OCI-LY1 (cell line): ENCODE results near the gene KCNK3.
"Not testable (repeated sequence)": the region's sequence is repeated elsewhere in the genome, so short reads cannot be mapped to it uniquely, and the experiment has no call there.

Experiments used
- H2AFZ ChIP-seq: fragments of 200-600 bp; sonication (generic), shearing (Covaris generic); 2 replicates; pipeline ENCODE4 v1.6.0; 2014; ENCODE audit warnings: antibody characterized with exemption, mild to moderate bottlenecking, low read length
- H3F3A ChIP-seq: fragments of 200-600 bp; sonication (generic), shearing (Covaris generic); 2 replicates; pipeline ENCODE4 v1.6.0; 2014; ENCODE audit warnings: mild to moderate bottlenecking, antibody characterized with exemption, low read length, moderate library complexity; ENCODE audit not compliant: insufficient read depth
- H3K27ac ChIP-seq: fragments of 200-600 bp; sonication (generic); 2 replicates; pipeline ENCODE4 v1.5.1; 2014; ENCODE audit warnings: low read length, mixed run types, mild to moderate bottlenecking, low read depth; ENCODE audit not compliant: poor library complexity, severe bottlenecking
- H3K27me3 ChIP-seq: fragments of 200-600 bp; sonication (generic); 2 replicates; pipeline ENCODE4 v1.6.0; 2014; ENCODE audit warnings: antibody characterized with exemption, mild to moderate bottlenecking, low read length, moderate library complexity; ENCODE audit not compliant: insufficient read depth
- H3K36me3 ChIP-seq: fragments of 200-600 bp; sonication (generic); 2 replicates; pipeline ENCODE4 v1.6.1; 2014; ENCODE audit warnings: mild to moderate bottlenecking, antibody characterized with exemption, low read length, moderate library complexity, mixed read lengths; ENCODE audit not compliant: insufficient read depth
- H3K4me1 ChIP-seq: fragments of 200-600 bp; sonication (generic); 2 replicates; pipeline ENCODE4 v1.5.1; 2014; ENCODE audit warnings: mild to moderate bottlenecking, low read length, moderate library complexity; ENCODE audit not compliant: insufficient read depth, severe bottlenecking
- H3K4me2 ChIP-seq: fragments of 200-600 bp; sonication (generic), shearing (Covaris generic); 2 replicates; pipeline ENCODE4 v1.6.1; 2014; ENCODE audit warnings: low read length
- H3K4me3 ChIP-seq: fragments of 200-600 bp; sonication (generic); 2 replicates; pipeline ENCODE4 v1.5.1; 2014; ENCODE audit warnings: low read length, low read depth, mild to moderate bottlenecking, mixed read lengths; ENCODE audit not compliant: poor library complexity, severe bottlenecking
- H3K79me2 ChIP-seq: fragments of 200-600 bp; shearing (Covaris generic); 2 replicates; pipeline ENCODE4 v1.6.1; 2016; ENCODE audit warnings: mixed run types, low read length, mixed read lengths; ENCODE audit not compliant: insufficient read depth
- H3K9ac ChIP-seq: fragments of 200-600 bp; sonication (generic), shearing (Covaris generic); 2 replicates; pipeline ENCODE4 v1.6.1; 2014; ENCODE audit warnings: mild to moderate bottlenecking, low read length, mixed read lengths
- H3K9me2 ChIP-seq: fragments of 200-600 bp; sonication (generic), shearing (Covaris generic); 2 replicates; pipeline ENCODE4 v1.6.1; 2014; ENCODE audit warnings: low read depth, mild to moderate bottlenecking, low read length, mixed read lengths
- H3K9me3 ChIP-seq: fragments of 200-600 bp; shearing (Covaris generic); 2 replicates; pipeline ENCODE4 v1.6.1; 2014; ENCODE audit warnings: low read length, mixed read lengths
- H4K20me1 ChIP-seq: fragments of 200-600 bp; sonication (generic), shearing (Covaris generic); 2 replicates; pipeline ENCODE4 v1.6.0; 2016; ENCODE audit warnings: mild to moderate bottlenecking, low read length; ENCODE audit not compliant: insufficient read depth
- CTCF ChIP-seq: fragments of 200-600 bp; sonication (generic), shearing (Covaris generic); IDR thresholded peaks from 2 replicates; pipeline ENCODE4 v1.5.1; 2017; ENCODE audit warnings: mild to moderate bottlenecking, antibody characterized with exemption, low read length, moderate library complexity, mixed read lengths
- EZH2 ChIP-seq: fragments of 200-600 bp; sonication (generic), shearing (Covaris generic); IDR thresholded peaks from 2 replicates; pipeline ENCODE4 v1.8.0; 2017; ENCODE audit warnings: borderline replicate concordance, mixed run types, mild to moderate bottlenecking, antibody characterized with exemption, low read length, moderate library complexity, mixed read lengths

Gene KCNK3

GRCh38 chr2:26657265-26657664 is 35.3 kb upstream of the KCNK3 start:
- Histone ChIP-seq H3F3A (no peaks in the 10 kb centered on the region), H3K4me1 (no peaks in the 10 kb centered on the region), H3K36me3 (no peaks in the 10 kb centered on the region), H3K79me2 (no peaks in the 10 kb centered on the region), H4K20me1 (no peaks in the 10 kb centered on the region), H3K4me3 (no peak overlapping the region), H3K27ac (no peak overlapping the region), H3K9me3 (peaks cover 5% of the 10 kb centered on the region; the same call in 1 of the 2 replicates), H2AFZ (no peak overlapping the region), H3K27me3 (peaks cover 4% of the 10 kb centered on the region; the same call in 1 of the 2 replicates), H3K4me2 (no peak overlapping the region), H3K9ac (no peak overlapping the region), H3K9me2 (no peaks in the 10 kb centered on the region)
- TF ChIP-seq EZH2 = no peak

GRCh38 chr2:26658691-26659346 is 33.7 kb upstream of the KCNK3 start:
- TF ChIP-seq CTCF = no peak
- TF ChIP-seq EZH2 = no peak
- Histone ChIP-seq H3F3A (no peaks in the 10 kb centered on the region), H2AFZ (no peak overlapping the region), H3K79me2 (no peaks in the 10 kb centered on the region), H3K9ac (no peak overlapping the region), H4K20me1 (no peaks in the 10 kb centered on the region), H3K27me3 (peaks cover 4% of the 10 kb centered on the region; the same call in 1 of the 2 replicates), H3K4me2 (no peak overlapping the region), H3K36me3 (no peaks in the 10 kb centered on the region), H3K9me2 (no peaks in the 10 kb centered on the region), H3K4me1 (no peaks in the 10 kb centered on the region), H3K9me3 (peaks cover 5% of the 10 kb centered on the region; the same call in 1 of the 2 replicates), H3K27ac (no peak overlapping the region), H3K4me3 (no peak overlapping the region)

- Histone ChIP-seq H3K9me2 (no peaks in the 10 kb centered on the region), H3K36me3 (no peaks in the 10 kb centered on the region), H4K20me1 (no peaks in the 10 kb centered on the region), H3K27ac (no peak overlapping the region), H3K27me3 (peaks cover 4% of the 10 kb centered on the region; the same call in 1 of the 2 replicates), H3K4me3 (no peak overlapping the region), H3K4me2 (no peak overlapping the region), H3K9ac (no peak overlapping the region), H2AFZ (no peak overlapping the region), H3K79me2 (no peaks in the 10 kb centered on the region), H3K9me3 (peaks cover 5% of the 10 kb centered on the region; the same call in 1 of the 2 replicates), H3K4me1 (no peaks in the 10 kb centered on the region), H3F3A (no peaks in the 10 kb centered on the region)
- no peak for TF ChIP-seq EZH2
- TF ChIP-seq CTCF = no peak
Observed at GRCh38 chr2:26660363-26660962, 32.1 kb upstream of the KCNK3 start.

GRCh38 chr2:26665296-26665695 is 27.2 kb upstream of the KCNK3 start:
- H2AFZ ChIP-seq, H3K79me2 ChIP-seq, H3K27ac ChIP-seq, H3K9me3 ChIP-seq, H3K4me1 ChIP-seq, H3K9ac ChIP-seq, H3K4me2 ChIP-seq, H4K20me1 ChIP-seq, H3K27me3 ChIP-seq, H3F3A ChIP-seq, H3K4me3 ChIP-seq, H3K36me3 ChIP-seq, H3K9me2 ChIP-seq: not testable (repeated sequence)
